Testis (tissue), 2 donors: Measurements from ENCODE around the gene GEMIN2.

Source experiments
- CTCF ChIP-seq, 3 experiments: fragments of 450-650 bp in 2 of 3; fragments of 200-600 bp in 1 of 3; sonication (generic) in 1 of 3; IDR thresholded peaks; one replicate each; pipeline ENCODE4 v1.5.1; 2016 to 2019; ENCODE audit warnings: antibody characterized with exemption in 3 of 3, mild to moderate bottlenecking in 2 of 3, moderate library complexity in 1 of 3
- POLR2A ChIP-seq: fragments of 450-650 bp; IDR thresholded peaks from one replicate; pipeline ENCODE4 v1.6.1; 2017; ENCODE audit warnings: antibody characterized with exemption, mild to moderate bottlenecking, moderate library complexity

- no peak for TF ChIP-seq CTCF (IDR thresholded peaks at IDR 0.05)
- TF ChIP-seq POLR2A = peak; percentile 58
Observed at GRCh38 chr14:39174560-39175444, 60.7 kb downstream of the GEMIN2 start, which contains the start of gene PNN.
